ENCODE measurements around the gene COQ8B.
"Not testable (repeated sequence)": the region's sequence is repeated elsewhere in the genome, so short reads cannot be mapped to it uniquely, and the experiment has no call there.

The COQ8B gene

GRCh38 chr19:40663695-40664692 lies 52.7 kb downstream of the COQ8B start:
- no peak for DNase-seq

- peak; percentile 70 to 89 for DNase-seq
Measured at GRCh38 chr19:40662925-40663694, 53.6 kb downstream of the COQ8B start.

DNA sequence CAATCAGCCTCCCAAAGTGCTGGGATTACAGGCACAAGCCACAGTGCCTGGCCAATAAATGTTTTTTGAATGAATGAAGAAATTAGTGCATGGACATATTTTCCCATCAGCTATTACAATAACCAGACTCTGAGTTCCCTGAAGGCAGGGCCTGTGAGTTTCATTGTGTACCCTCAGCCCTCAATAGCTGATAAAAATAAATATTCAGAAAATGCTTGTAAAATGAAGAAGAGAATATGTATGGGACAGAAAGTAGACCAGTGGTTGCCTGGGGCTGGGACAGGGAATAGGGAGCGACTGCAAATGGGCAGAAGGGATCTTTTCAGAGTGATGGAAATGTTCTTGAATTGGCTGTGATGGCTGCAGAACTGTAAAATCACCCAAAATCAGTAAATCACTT lies 55.1 kb downstream of the COQ8B start:
- DNase-seq = no peak

DNA sequence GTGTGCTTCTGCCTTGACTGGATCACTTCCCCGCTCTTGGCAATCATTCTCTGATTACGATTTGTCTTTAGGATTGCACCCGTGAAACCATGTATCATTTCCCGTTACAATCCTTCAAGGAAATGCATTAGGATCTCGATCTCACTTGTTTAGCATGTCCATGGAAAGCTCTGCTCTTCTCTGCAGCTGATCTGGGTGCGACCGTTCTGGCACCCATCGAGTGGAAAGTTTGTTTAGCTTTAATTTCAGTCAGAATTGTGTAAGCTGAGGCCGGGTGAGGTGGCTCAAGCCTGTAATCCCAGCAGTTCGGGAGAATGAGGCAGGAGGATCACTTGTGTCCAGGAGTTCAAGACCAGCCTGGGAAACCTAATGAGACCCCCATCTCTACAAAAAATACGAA lies 57.1 kb downstream of the COQ8B start:
- no peak for DNase-seq

GRCh38 chr19:40659116-40659515 lies 57.6 kb downstream of the COQ8B start:
- DNase-seq = no peak

DNA sequence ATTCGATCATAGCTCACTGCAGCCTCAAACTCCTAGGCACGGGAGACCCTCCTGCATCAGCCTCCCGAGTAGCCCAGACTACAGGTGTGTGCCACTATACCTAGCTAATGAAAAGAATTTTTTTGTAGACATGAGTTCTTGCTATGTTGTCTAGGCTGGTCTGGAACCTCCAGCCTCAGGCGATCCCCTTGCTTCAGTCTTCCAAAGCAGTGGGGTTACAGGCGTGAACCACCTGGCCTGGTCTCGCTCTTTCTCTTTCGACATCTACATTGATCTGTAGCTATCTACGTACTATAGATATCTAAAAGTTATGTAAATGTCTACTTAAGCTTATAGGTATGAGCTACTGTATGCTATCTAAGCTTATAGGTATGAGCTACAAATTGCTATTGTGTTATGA lies 58.7 kb downstream of the COQ8B start:
- no peak for DNase-seq

GRCh38 chr19:40655684-40656083 lies 61.0 kb downstream of the COQ8B start:
- not testable (repeated sequence) for DNase-seq

DNA sequence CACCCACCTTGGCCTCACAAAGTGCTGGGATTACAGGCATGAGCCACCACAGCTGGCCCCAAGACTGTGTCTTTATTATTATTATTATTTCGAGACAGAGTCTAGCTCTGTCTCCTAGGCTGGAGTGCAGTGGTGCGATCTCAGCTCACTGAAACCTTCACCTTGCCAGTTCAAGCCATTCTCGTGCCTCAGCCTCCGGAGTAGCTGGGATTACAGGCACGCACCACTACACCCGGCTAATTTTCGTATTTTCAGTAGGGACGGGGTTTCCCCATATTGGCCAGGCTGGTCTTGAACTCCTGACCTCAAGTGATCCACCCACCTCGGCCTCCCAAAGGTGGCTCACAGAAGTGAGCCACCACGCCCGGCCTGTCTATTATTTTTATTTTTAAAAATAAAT lies 64.4 kb downstream of the COQ8B start:
- DNase-seq = not testable (repeated sequence)

DNA sequence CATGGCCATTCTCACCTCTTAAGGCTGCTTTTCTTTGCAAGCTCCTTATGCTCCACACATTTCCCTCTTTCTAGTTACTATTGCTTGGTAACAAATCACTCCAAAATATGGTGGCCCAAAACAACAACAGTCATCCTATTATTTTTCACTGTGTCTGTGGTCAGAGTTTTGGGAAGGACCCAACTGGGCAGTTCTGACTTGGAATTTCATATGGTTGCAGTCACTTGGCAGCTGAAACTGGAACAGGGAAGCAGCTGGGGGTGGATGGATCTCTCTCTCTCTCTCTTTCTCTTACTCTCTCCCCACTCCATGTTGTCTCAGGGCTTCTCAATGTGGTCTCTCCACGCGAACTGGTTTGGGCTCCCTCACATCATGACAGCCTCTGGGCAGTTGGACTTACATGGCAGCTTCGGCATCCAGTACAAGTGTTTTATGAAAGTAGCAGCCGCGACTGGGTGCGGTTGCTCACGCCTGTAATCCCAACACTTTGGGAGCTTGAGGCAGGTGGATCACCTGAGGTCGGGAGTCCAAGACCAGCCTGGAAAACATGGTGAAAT lies 65.9 kb downstream of the COQ8B start:
- no peak for DNase-seq

GRCh38 chr19:40649903-40650675 lies 66.6 kb downstream of the COQ8B start:
- DNase-seq = peak; percentile 12 to 26

GRCh38 chr19:40646743-40647254 lies 69.9 kb downstream of the COQ8B start:
- no peak for DNase-seq

GRCh38 chr19:40642757-40643305 lies 73.9 kb downstream of the COQ8B start:
- no peak for DNase-seq

DNA sequence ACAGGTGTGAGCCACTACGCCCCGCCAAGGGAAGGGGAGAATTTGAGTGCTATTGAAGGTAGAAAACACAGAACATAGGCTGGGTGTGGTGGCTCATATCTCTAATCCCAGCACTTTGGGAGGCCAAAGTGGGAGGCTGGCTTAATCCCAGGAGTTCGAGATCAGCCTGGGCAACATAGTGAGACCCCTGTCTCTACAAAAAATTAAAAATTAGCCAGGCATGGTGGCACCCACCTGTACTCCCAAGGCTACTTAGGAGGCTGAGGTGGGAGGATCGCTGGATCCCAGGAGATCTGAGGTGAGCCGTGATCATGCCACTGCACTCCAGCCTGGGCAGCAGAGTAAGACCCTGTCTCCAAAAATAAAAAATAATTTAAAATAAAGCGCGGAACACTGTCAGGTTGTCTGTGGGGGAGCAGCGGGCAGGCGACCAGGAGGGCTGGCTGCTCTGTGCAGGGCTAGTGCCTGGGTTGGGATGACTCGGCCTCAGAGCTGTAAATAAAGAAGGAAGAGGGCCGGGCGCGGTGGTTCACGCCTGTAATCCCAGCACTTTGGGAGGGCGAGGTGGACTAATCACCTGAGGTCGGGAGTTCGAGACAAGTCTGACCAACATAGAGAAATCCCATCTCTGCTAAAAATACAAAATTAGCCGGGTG lies 74.5 kb downstream of the COQ8B start:
- no peak for DNase-seq
